ENCODE results near the gene AIF1.

AIF1 gene

DNA sequence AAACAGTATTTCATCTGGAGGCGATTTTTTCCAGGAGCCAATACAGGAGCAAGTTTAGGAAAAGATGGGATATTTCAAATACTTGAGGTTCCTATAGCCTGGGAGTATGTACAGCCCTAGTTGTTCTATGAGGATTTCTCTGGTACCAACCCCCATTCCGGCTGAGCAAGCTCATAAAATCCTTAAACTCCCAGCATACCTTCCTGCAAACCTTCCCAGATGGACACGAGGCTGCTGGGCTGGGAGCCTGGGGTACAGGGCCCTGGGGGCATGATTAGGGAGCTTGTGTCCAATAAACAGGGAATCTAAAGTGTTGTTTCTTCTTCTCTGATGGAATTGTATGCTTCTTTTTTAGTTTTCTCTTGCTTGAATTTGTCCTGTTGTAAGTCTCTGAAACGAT lies 7.0 kb downstream of the AIF1 start:
- peak; percentile 25 for DNase-seq (ENCODE audit: low read depth)
- TF ChIP-seq, protein P1, sequence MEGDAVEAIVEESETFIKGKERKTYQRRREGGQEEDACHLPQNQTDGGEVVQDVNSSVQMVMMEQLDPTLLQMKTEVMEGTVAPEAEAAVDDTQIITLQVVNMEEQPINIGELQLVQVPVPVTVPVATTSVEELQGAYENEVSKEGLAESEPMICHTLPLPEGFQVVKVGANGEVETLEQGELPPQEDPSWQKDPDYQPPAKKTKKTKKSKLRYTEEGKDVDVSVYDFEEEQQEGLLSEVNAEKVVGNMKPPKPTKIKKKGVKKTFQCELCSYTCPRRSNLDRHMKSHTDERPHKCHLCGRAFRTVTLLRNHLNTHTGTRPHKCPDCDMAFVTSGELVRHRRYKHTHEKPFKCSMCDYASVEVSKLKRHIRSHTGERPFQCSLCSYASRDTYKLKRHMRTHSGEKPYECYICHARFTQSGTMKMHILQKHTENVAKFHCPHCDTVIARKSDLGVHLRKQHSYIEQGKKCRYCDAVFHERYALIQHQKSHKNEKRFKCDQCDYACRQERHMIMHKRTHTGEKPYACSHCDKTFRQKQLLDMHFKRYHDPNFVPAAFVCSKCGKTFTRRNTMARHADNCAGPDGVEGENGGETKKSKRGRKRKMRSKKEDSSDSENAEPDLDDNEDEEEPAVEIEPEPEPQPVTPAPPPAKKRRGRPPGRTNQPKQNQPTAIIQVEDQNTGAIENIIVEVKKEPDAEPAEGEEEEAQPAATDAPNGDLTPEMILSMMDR (IDR thresholded peaks at IDR 0.05; ENCODE audit: insufficient read depth, low read depth, low read length, missing control alignments), result no peak
- peak overlapping the region; percentile 82 for H3K4me3 ChIP-seq (ENCODE audit: low read length)

DNA sequence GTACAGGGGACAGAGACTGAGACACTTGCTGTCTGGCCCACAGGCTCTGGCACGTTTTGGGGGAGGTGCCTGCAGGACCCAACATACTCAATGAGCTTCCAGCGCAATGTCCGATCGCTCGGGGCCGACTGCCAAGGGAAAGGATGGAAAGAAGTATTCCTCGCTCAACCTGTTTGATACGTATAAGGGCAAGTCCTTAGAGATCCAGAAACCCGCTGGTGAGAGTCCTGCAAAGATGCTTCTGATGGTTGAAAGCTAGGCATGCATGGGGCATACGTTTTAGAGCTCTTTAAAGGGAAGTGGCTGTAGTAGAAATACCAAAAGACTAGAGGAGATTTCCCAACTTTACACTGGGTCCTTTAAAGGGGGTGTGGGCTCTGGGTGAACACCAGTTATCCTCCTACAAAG lies 7.7 kb downstream of the AIF1 start:
- peak; percentile 76 for DNase-seq (ENCODE audit: low read depth)
- TF ChIP-seq, protein P1 (IDR thresholded peaks at IDR 0.05; ENCODE audit: insufficient read depth, low read depth, low read length, missing control alignments), result no peak
- H3K4me3 ChIP-seq (ENCODE audit: low read length), result peak overlapping the region; percentile 82

DNA sequence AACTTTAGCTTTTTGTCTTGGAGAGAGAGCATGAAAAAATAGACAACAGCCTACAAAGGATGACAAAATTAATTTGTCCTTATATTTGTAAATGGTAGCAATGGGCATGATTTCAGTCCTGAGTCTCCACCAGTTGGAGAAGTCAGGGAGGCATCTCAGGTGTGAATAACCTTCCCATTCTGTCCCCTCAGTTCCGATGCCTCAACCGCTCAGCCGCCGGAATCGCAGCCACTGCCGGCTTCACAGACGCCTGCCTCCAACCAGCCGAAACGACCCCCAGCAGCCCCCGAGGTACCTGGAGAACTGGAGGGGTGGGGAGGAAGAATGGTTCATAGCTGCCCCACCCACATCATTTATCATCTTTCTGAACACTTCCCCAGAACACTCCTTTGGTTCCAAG lies 9.0 kb downstream of the AIF1 start:
- DNase-seq (ENCODE audit: low read depth), result no peak
- no peak overlapping the region for H3K4me3 ChIP-seq (ENCODE audit: low read length)
- TF ChIP-seq, protein P1 (IDR thresholded peaks at IDR 0.05; ENCODE audit: insufficient read depth, low read depth, low read length, missing control alignments), result no peak

DNA sequence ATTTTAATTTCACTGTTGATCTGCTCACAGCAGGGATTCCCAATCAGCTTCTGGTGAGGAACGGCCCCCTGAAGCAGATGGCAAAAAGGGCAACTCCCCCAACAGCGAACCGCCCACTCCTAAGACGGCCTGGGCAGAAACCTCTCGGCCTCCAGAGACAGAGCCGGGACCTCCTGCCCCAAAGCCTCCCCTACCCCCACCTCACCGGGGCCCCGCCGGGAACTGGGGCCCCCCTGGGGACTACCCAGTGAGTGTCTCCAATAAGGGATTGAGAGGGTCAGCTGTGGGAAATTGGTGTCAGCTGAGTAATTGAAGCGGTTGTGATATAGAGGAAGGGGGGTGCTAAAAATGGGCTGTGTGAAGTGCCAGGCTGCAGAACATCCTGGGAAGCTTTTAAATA lies 11.9 kb downstream of the AIF1 start:
- TF ChIP-seq, protein P1 (IDR thresholded peaks at IDR 0.05; ENCODE audit: insufficient read depth, low read depth, low read length, missing control alignments), result no peak

DNA sequence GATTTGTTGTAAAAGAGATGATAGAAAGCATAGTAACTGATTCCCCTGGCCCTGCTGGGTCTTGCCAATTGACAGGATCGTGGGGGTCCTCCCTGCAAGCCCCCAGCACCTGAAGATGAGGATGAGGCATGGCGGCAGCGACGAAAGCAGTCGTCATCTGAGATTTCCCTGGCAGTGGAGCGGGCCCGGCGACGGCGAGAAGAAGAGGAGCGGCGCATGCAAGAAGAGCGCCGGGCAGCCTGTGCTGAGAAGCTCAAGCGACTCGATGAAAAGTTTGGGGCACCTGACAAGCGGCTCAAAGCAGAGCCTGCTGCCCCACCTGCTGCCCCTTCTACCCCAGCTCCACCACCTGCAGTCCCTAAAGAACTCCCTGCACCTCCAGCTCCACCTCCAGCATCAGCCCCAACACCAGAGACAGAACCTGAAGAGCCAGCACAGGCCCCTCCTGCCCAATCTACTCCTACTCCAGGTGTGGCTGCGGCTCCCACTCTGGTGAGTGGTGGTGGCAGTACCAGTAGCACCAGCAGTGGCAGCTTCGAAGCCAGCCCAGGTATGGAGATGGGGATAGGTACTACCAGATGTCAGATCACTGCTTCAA lies 12.8 kb downstream of the AIF1 start:
- H3K4me3 ChIP-seq (ENCODE audit: low read length), result no peak overlapping the region
- TF ChIP-seq, protein P1 (IDR thresholded peaks at IDR 0.05; ENCODE audit: insufficient read depth, low read depth, low read length, missing control alignments), result no peak
- no peak for DNase-seq (ENCODE audit: low read depth)

More for the DNA sequence above, 11.9 kb downstream of the AIF1 start:
- no peak overlapping the region for H3K4me3 ChIP-seq (ENCODE audit: low read length)
- DNase-seq (ENCODE audit: low read depth), result no peak

DNA sequence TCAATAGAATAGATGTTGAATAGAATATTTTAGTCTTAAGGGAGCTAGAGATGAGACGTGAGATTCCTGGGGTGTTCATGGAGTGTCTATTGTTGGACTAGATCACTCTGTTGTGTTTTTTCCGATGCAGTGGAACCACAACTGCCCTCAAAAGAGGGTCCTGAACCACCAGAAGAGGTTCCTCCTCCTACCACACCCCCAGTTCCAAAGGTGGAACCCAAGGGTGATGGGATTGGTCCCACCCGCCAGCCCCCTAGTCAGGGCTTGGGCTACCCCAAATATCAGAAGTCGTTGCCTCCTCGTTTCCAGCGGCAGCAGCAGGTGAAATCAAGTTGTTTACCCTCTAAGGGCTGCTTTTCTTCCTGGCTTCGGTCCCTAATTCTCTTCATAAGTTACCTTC lies 14.0 kb downstream of the AIF1 start:
- no peak overlapping the region for H3K4me3 ChIP-seq (ENCODE audit: low read length)
- no peak for DNase-seq (ENCODE audit: low read depth)
- TF ChIP-seq, protein P1 (IDR thresholded peaks at IDR 0.05; ENCODE audit: insufficient read depth, low read depth, low read length, missing control alignments), result no peak

All from epithelial cell of esophagus (primary cell).